MM.1S (cell line): ENCODE measurements around the gene CLEC4M.

Experiments
- DNase-seq: peaks from one replicate; pipeline ENCODE4 v3.0.0-alpha.2; 2015
- H2AFZ ChIP-seq: fragments of 300-600 bp; sonication (generic); 2 replicates; pipeline ENCODE4 v1.6.0; 2016; ENCODE audit warnings: antibody characterized with exemption, low read length
- H3F3A ChIP-seq: fragments of 300-600 bp; sonication (generic); 2 replicates; pipeline ENCODE4 v1.6.1; 2016; ENCODE audit warnings: mild to moderate bottlenecking, antibody characterized with exemption, low read length, moderate library complexity, mixed read lengths; ENCODE audit not compliant: insufficient read depth
- H3K27ac ChIP-seq: fragments of 300-600 bp; sonication (generic); 2 replicates; pipeline ENCODE4 v1.5.1; 2016; ENCODE audit warnings: mild to moderate bottlenecking, low read length
- H3K27me3 ChIP-seq: fragments of 300-600 bp; sonication (generic); replicated peaks from 2 replicates; pipeline ENCODE4 v1.6.0; 2016; ENCODE audit warnings: low read length; ENCODE audit not compliant: insufficient read depth
- H3K36me3 ChIP-seq: fragments of 300-600 bp; sonication (generic); replicated peaks from 2 replicates; pipeline ENCODE4 v1.6.1; 2016; ENCODE audit warnings: mild to moderate bottlenecking, low read length, mixed read lengths; ENCODE audit not compliant: insufficient read depth
- H3K4me1 ChIP-seq: fragments of 300-600 bp; sonication (generic); 2 replicates; pipeline ENCODE4 v1.6.1; 2016; ENCODE audit warnings: low read length, mixed read lengths
- H3K4me2 ChIP-seq: fragments of 300-600 bp; sonication (generic); 2 replicates; pipeline ENCODE4 v1.6.0; 2016; ENCODE audit warnings: low read depth, low read length
- H3K4me3 ChIP-seq: fragments of 300-600 bp; sonication (generic); 2 replicates; pipeline ENCODE4 v1.5.1; 2016; ENCODE audit warnings: low read length, mixed read lengths
- H3K79me2 ChIP-seq: fragments of 300-600 bp; sonication (generic); 2 replicates; pipeline ENCODE4 v1.6.1; 2016; ENCODE audit warnings: mixed run types, low read length, mixed read lengths
- H3K9ac ChIP-seq: fragments of 300-600 bp; sonication (generic); 2 replicates; pipeline ENCODE4 v1.6.1; 2016; ENCODE audit warnings: low read length, mixed read lengths
- H3K9me2 ChIP-seq: fragments of 300-600 bp; sonication (generic); replicated peaks from 2 replicates; pipeline ENCODE4 v1.6.1; 2016; ENCODE audit warnings: mild to moderate bottlenecking, low read length, mixed read lengths; ENCODE audit not compliant: insufficient read depth
- H3K9me3 ChIP-seq: fragments of 300-600 bp; sonication (generic); replicated peaks from 2 replicates; pipeline ENCODE4 v1.6.1; 2016; ENCODE audit warnings: mild to moderate bottlenecking, low read length, mixed read lengths; ENCODE audit not compliant: insufficient read depth
- H4K20me1 ChIP-seq: fragments of 300-600 bp; sonication (generic); 2 replicates; pipeline ENCODE4 v1.6.1; 2016; ENCODE audit warnings: mild to moderate bottlenecking, low read length, moderate library complexity, mixed read lengths; ENCODE audit not compliant: insufficient read depth
- CTCF ChIP-seq: fragments of 300-600 bp; sonication (generic); IDR thresholded peaks from 2 replicates; pipeline ENCODE4 v1.5.1; 2016; ENCODE audit warnings: antibody characterized with exemption, low read length, mixed read lengths
- EZH2 ChIP-seq: fragments of 300-600 bp; sonication (generic); optimal IDR thresholded peaks from 2 replicates; pipeline ENCODE3; 2017; ENCODE audit warnings: low read depth, mild to moderate bottlenecking, antibody characterized with exemption, low read length, mixed read lengths
- EZH2phosphoT487 ChIP-seq: fragments of 300-600 bp; sonication (generic); IDR thresholded peaks from 2 replicates; pipeline ENCODE4 v1.6.1; 2018; ENCODE audit warnings: antibody characterized with exemption, low read length

The CLEC4M gene

GRCh38 chr19:7751157-7751783, 11.8 kb upstream of the CLEC4M start:
- no peaks in the 10 kb centered on the region for H3K9me3 ChIP-seq
- no peak for DNase-seq
- H3K27ac ChIP-seq: no peak overlapping the region
- H3K27me3 ChIP-seq: peaks cover 77% of the 10 kb centered on the region
- no peaks in the 10 kb centered on the region for H3F3A ChIP-seq
- H3K4me2 ChIP-seq: no peak overlapping the region
- no peak overlapping the region for H2AFZ ChIP-seq
- TF ChIP-seq EZH2 (no peak), CTCF (no peak), EZH2phosphoT487 (no peak)
- H3K79me2 ChIP-seq: no peaks in the 10 kb centered on the region
- no peaks in the 10 kb centered on the region for H3K4me1 ChIP-seq
- no peak overlapping the region for H3K9ac ChIP-seq
- H4K20me1 ChIP-seq: no peaks in the 10 kb centered on the region
- no peaks in the 10 kb centered on the region for H3K36me3 ChIP-seq
- no peak overlapping the region for H3K4me3 ChIP-seq
- no peaks in the 10 kb centered on the region for H3K9me2 ChIP-seq

DNA sequence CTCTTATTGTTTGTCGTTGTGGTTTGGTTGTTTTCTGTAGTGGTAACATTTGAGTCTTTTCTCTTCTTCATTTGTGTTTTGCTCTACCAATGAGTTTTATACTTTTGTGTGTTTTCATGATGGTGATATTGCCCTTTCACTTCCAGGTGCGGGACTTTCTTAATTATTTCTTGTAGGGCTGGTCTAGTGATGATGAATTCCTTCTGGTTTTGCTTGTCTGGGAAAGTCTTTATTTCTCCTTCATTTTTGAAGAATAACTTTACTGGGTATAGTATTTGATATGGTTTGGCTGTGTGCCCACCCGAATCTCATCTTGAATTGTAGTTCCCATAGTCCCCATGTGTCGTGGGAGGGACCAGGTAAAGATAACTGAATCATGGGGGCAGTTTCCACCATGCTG, 6.8 kb upstream of the CLEC4M start:
- Histone ChIP-seq H4K20me1 (no peaks in the 10 kb centered on the region), H3K27ac (no peak overlapping the region), H3K4me1 (no peaks in the 10 kb centered on the region), H3K79me2 (no peaks in the 10 kb centered on the region), H3K27me3 (peaks cover 79% of the 10 kb centered on the region), H3K9me2 (no peaks in the 10 kb centered on the region), H3K4me2 (no peak overlapping the region), H3K4me3 (no peak overlapping the region), H2AFZ (no peak overlapping the region), H3K9me3 (no peaks in the 10 kb centered on the region), H3F3A (no peaks in the 10 kb centered on the region), H3K36me3 (no peaks in the 10 kb centered on the region), H3K9ac (no peak overlapping the region)
- DNase-seq: no peak
- no peak for TF ChIP-seq EZH2phosphoT487
- no peak for TF ChIP-seq EZH2
- TF ChIP-seq CTCF: no peak

GRCh38 chr19:7757358-7757757, 5.7 kb upstream of the CLEC4M start:
- DNase-seq: no peak
- Histone ChIP-seq H3K4me1 (no peaks in the 10 kb centered on the region), H3K36me3 (no peaks in the 10 kb centered on the region), H3K4me3 (no peak overlapping the region), H3K79me2 (no peaks in the 10 kb centered on the region), H2AFZ (no peak overlapping the region), H3K9ac (no peak overlapping the region), H3K9me2 (no peaks in the 10 kb centered on the region), H3K27me3 (peaks cover 77% of the 10 kb centered on the region), H3K4me2 (no peak overlapping the region), H3K27ac (no peak overlapping the region), H3F3A (no peaks in the 10 kb centered on the region), H4K20me1 (no peaks in the 10 kb centered on the region), H3K9me3 (no peaks in the 10 kb centered on the region)
- TF ChIP-seq EZH2phosphoT487: no peak

DNA sequence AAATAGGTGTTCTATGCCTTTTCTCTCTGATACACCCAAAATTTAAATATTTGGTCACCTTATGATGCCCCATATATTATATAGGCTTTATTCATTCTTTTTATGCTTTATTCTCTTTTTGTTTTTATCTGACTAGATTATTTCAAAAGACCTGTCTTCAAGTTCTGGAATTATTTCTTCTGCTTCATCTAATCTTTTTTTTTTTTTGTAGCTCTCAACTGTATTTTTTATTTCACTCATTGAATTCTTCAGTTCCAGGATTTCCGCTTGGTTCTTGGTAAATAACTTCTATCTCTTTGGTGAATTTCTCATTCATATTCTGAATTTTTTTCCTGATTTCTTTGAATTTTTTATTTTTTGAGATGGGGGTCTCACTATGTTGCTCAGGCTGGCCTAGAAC, 3.9 kb upstream of the CLEC4M start:
- TF ChIP-seq EZH2phosphoT487: no peak
- TF ChIP-seq CTCF: no peak
- TF ChIP-seq EZH2: no peak

More for the DNA sequence above, 3.9 kb upstream of the CLEC4M start:
- Histone ChIP-seq H3K9me2 (no peaks in the 10 kb centered on the region), H3K79me2 (no peaks in the 10 kb centered on the region), H3K36me3 (no peaks in the 10 kb centered on the region), H3K4me2 (no peak overlapping the region), H3K9ac (no peak overlapping the region), H3K27me3 (peaks cover 76% of the 10 kb centered on the region), H3K27ac (no peak overlapping the region), H2AFZ (no peak overlapping the region), H3F3A (no peaks in the 10 kb centered on the region), H3K9me3 (no peaks in the 10 kb centered on the region), H3K4me1 (no peaks in the 10 kb centered on the region), H3K4me3 (no peak overlapping the region), H4K20me1 (no peaks in the 10 kb centered on the region)
- DNase-seq: no peak
